ENCODE measurements around the gene PCDH9. TPM values are rescaled to one million over a fixed set of nuclear protein-coding genes. Genes with fewer than 3 reads are reported as not detected.

The PCDH9 gene
- total RNA-seq, 1 donor from 2014 or later, result 10.4 TPM

DNA sequence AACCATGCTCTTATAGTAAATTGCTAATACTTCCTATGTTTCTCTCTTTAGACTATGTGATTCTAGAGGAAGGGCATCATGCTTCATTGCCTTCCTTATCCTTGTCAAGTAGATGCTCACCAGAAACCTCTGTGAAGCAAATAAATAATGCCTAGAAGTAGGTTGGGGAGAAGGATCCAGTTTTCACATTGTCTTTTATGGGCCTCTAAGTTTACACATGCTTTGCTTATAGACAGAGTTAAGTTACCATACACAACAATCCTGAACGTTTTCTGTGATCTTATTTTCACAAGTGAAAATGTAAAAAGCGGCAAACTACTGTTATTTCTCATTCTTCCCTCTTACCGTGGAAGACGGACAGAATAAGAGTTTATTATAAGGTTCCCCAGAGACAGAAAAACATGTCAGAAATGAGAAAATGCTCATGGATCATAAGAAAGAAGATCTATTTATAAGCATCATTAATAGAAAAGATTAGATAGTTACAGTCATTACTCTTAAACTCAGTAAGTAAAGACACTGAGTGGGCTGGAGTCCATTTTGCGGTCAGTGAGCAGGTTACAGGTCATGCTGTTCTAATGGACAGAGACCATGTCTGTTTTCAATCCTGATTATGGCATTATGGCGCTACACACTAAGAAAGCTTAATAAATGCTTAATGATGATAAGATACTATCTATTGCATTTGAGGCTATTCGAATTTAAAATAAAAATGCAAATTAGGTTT is 723.9 kb downstream of the PCDH9 start:
- Histone ChIP-seq H3K9ac (ENCODE audit: low read length) (no peak overlapping the region), H3K79me2 (ENCODE audit: insufficient read depth, low read length) (no peaks in the 10 kb centered on the region), H3K4me1 (ENCODE audit: insufficient read depth, low read length) (no peaks in the 10 kb centered on the region), H3K4me2 (ENCODE audit: low read length) (no peak overlapping the region), H3K4me3 (ENCODE audit: insufficient read depth, low read depth, low read length) (no peak overlapping the region), H2AFZ (ENCODE audit: low read depth, low read length) (no peak overlapping the region), H3K36me3 (ENCODE audit: insufficient read depth, low read length) (no peaks in the 10 kb centered on the region), H4K20me1 (ENCODE audit: insufficient read depth, low read length) (no peaks in the 10 kb centered on the region), H3K9me3 (ENCODE audit: insufficient read depth, low read depth, low read length) (no peaks in the 10 kb centered on the region), H3K27me3 (ENCODE audit: insufficient read depth, low read length) (no peaks in the 10 kb centered on the region), H3K27ac (ENCODE audit: low read depth, low read length) (no peak overlapping the region)
- no peaks in the 10 kb centered on the region for H3K36me3 Mint-ChIP-seq (ENCODE audit: low read depth, unreplicated experiment)
- DNase-seq (ENCODE audit: low read depth) (no peak), FAIRE-seq (no peak)
- no peak overlapping the region for H3K4me3 Mint-ChIP-seq (ENCODE audit: unreplicated experiment)
- H3K27ac Mint-ChIP-seq (ENCODE audit: unreplicated experiment), result no peak overlapping the region
- H3K27me3 Mint-ChIP-seq (ENCODE audit: low read depth, unreplicated experiment), result no peaks in the 10 kb centered on the region
- H3K4me1 Mint-ChIP-seq (ENCODE audit: low read depth, unreplicated experiment), result peaks cover 2% of the 10 kb centered on the region
- H3K9me3 Mint-ChIP-seq (ENCODE audit: unreplicated experiment), result no peaks in the 10 kb centered on the region
- TF ChIP-seq, protein P1, sequence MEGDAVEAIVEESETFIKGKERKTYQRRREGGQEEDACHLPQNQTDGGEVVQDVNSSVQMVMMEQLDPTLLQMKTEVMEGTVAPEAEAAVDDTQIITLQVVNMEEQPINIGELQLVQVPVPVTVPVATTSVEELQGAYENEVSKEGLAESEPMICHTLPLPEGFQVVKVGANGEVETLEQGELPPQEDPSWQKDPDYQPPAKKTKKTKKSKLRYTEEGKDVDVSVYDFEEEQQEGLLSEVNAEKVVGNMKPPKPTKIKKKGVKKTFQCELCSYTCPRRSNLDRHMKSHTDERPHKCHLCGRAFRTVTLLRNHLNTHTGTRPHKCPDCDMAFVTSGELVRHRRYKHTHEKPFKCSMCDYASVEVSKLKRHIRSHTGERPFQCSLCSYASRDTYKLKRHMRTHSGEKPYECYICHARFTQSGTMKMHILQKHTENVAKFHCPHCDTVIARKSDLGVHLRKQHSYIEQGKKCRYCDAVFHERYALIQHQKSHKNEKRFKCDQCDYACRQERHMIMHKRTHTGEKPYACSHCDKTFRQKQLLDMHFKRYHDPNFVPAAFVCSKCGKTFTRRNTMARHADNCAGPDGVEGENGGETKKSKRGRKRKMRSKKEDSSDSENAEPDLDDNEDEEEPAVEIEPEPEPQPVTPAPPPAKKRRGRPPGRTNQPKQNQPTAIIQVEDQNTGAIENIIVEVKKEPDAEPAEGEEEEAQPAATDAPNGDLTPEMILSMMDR (IDR thresholded peaks at IDR 0.05; ENCODE audit: insufficient read depth, low read depth, low read length), result no peak
- TF ChIP-seq EZH2 (IDR thresholded peaks at IDR 0.05; ENCODE audit: insufficient read depth, low read length), result no peak

DNA sequence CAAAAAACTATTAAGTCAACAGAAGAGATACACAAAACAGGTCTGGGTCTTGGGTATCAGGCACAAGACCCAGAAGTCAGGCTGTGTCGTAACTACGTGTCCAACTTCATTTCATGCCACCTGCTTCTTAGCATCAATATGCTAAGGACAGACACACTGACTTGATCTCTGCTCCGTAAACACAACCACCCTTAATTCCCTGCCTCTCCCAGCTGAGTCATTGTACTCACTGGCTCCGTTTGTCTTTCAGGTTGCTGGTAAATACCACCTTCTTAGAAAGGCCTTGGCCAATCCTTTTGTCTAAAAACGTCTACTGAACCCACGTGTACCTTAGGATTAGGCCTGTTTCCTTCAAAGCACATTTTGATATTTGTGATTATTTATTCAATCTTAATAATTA is 726.2 kb downstream of the PCDH9 start:
- no peaks in the 10 kb centered on the region for H3K4me1 ChIP-seq (ENCODE audit: insufficient read depth, low read length)
- no peak for TF ChIP-seq EZH2 (IDR thresholded peaks at IDR 0.05; ENCODE audit: insufficient read depth, low read length)
- TF ChIP-seq, protein P1 (IDR thresholded peaks at IDR 0.05; ENCODE audit: insufficient read depth, low read depth, low read length), result no peak
- no peak for FAIRE-seq
- Mint-ChIP-seq H3K36me3 (ENCODE audit: low read depth, unreplicated experiment) (no peaks in the 10 kb centered on the region), H3K4me1 (ENCODE audit: low read depth, unreplicated experiment) (peaks cover under 1% of the 10 kb centered on the region), H3K9me3 (ENCODE audit: unreplicated experiment) (no peaks in the 10 kb centered on the region), H3K4me3 (ENCODE audit: unreplicated experiment) (no peak overlapping the region), H3K27me3 (ENCODE audit: low read depth, unreplicated experiment) (no peaks in the 10 kb centered on the region), H3K27ac (ENCODE audit: unreplicated experiment) (no peak overlapping the region)
- DNase-seq (ENCODE audit: low read depth), result no peak
- no peaks in the 10 kb centered on the region for H4K20me1 ChIP-seq (ENCODE audit: insufficient read depth, low read length)
- no peak overlapping the region for H3K4me3 ChIP-seq (ENCODE audit: insufficient read depth, low read depth, low read length)
- no peak overlapping the region for H2AFZ ChIP-seq (ENCODE audit: low read depth, low read length)
- no peaks in the 10 kb centered on the region for H3K27me3 ChIP-seq (ENCODE audit: insufficient read depth, low read length)
- no peak overlapping the region for H3K9ac ChIP-seq (ENCODE audit: low read length)
- no peak overlapping the region for H3K4me2 ChIP-seq (ENCODE audit: low read length)
- no peaks in the 10 kb centered on the region for H3K9me3 ChIP-seq (ENCODE audit: insufficient read depth, low read depth, low read length)
- no peaks in the 10 kb centered on the region for H3K36me3 ChIP-seq (ENCODE audit: insufficient read depth, low read length)
- H3K79me2 ChIP-seq (ENCODE audit: insufficient read depth, low read length), result no peaks in the 10 kb centered on the region
- H3K27ac ChIP-seq (ENCODE audit: low read depth, low read length), result no peak overlapping the region

DNA sequence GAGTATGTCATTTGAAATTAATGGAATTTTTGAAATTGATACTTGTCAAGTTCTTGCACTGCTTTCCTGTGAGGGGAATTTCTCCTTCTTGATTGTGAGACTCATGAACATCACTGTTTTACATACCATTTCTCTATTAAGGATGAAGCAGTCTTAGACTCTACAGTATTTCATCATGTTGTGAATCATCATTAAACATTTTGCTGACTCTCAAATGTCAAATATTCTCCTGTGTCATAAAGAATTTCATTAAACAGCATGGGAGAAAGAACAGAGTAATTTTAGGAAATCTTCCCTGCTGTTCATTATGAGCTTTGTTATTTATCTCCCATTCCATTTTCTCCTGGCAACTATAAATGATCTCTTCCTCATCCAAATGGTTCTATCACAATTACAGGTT is 729.0 kb downstream of the PCDH9 start:
- peak; percentile 32 for DNase-seq (ENCODE audit: low read depth)
- no peaks in the 10 kb centered on the region for H3K36me3 ChIP-seq (ENCODE audit: insufficient read depth, low read length)
- no peaks in the 10 kb centered on the region for H3K79me2 ChIP-seq (ENCODE audit: insufficient read depth, low read length)
- H3K4me3 ChIP-seq (ENCODE audit: insufficient read depth, low read depth, low read length), result no peak overlapping the region
- H4K20me1 ChIP-seq (ENCODE audit: insufficient read depth, low read length), result no peaks in the 10 kb centered on the region
- H3K4me2 ChIP-seq (ENCODE audit: low read length), result no peak overlapping the region
- no peaks in the 10 kb centered on the region for H3K9me3 ChIP-seq (ENCODE audit: insufficient read depth, low read depth, low read length)
- H3K27ac ChIP-seq (ENCODE audit: low read depth, low read length), result no peak overlapping the region
- H3K36me3 Mint-ChIP-seq (ENCODE audit: low read depth, unreplicated experiment), result no peaks in the 10 kb centered on the region
- no peak overlapping the region for H3K4me3 Mint-ChIP-seq (ENCODE audit: unreplicated experiment)
- no peaks in the 10 kb centered on the region for H3K27me3 ChIP-seq (ENCODE audit: insufficient read depth, low read length)
- FAIRE-seq, result no peak
- H2AFZ ChIP-seq (ENCODE audit: low read depth, low read length), result no peak overlapping the region
- TF ChIP-seq, protein P1 (IDR thresholded peaks at IDR 0.05; ENCODE audit: insufficient read depth, low read depth, low read length), result no peak
- TF ChIP-seq EZH2 (IDR thresholded peaks at IDR 0.05; ENCODE audit: insufficient read depth, low read length), result no peak
- H3K27ac Mint-ChIP-seq (ENCODE audit: unreplicated experiment), result peak overlapping the region; percentile 16
- no peak overlapping the region for H3K9ac ChIP-seq (ENCODE audit: low read length)
- no peaks in the 10 kb centered on the region for H3K4me1 ChIP-seq (ENCODE audit: insufficient read depth, low read length)
- no peaks in the 10 kb centered on the region for H3K9me3 Mint-ChIP-seq (ENCODE audit: unreplicated experiment)
- H3K4me1 Mint-ChIP-seq (ENCODE audit: low read depth, unreplicated experiment), result peaks cover under 1% of the 10 kb centered on the region
- no peaks in the 10 kb centered on the region for H3K27me3 Mint-ChIP-seq (ENCODE audit: low read depth, unreplicated experiment)

Data from astrocyte (in vitro differentiated cells and primary cell).